ENCODE results near the gene MSRB1.

- TF ChIP-seq CTCF (IDR thresholded peaks at IDR 0.05; ENCODE audit: insufficient read depth, low read depth, low read length) (no peak), EZH2 (IDR thresholded peaks at IDR 0.05; ENCODE audit: insufficient read depth, low read length) (no peak)
Measured at GRCh38 chr16:1914988-1915387, 28.0 kb downstream of the MSRB1 start.

Data from astrocyte (in vitro differentiated cells and primary cell).